Panc1 (cell line): ENCODE data around the gene KCNJ9. TPM values are rescaled to one million over a fixed set of nuclear protein-coding genes. Genes with fewer than 3 reads are reported as not detected.

Experiments used
- ATAC-seq: fragments of 200-7000 bp; cut with Tn5 transposase; 2 replicates; pipeline ENCODE4 v1.9.1; 2020; ENCODE audit warnings: mild to moderate bottlenecking, moderate library complexity
- BruUV-seq: library from RNA; stranded (reverse); fragments of 400-500 nt; replicated peaks from 2 replicates; lab custom pipeline; 2021; lab: Mats Ljungman, UMichigan
- CTCF ChIA-PET: fragments of 300-600 bp; sonication (Branson Sonifier 250); formaldehyde crosslinking; loops from one replicate; lab custom pipeline; 2022; ENCODE audit warnings: antibody characterized with exemption; lab: Charles Lee
- POLR2A ChIA-PET: fragments of 300-600 bp; sonication (Branson Sonifier 250); formaldehyde crosslinking; loops from one replicate; lab custom pipeline; 2022; ENCODE audit warnings: antibody characterized with exemption; lab: Charles Lee
- DNase-seq: peaks from one replicate; pipeline ENCODE4 v3.0.0-alpha.2; 2010; ENCODE audit warnings: low read depth, low spot score
- H3K27ac ChIP-seq: 2 replicates; pipeline ENCODE4 v1.5.1; 2011; ENCODE audit warnings: mild to moderate bottlenecking, low read length, inconsistent platforms
- H3K27me3 ChIP-seq: fragments of 200-500 bp; sonication (Bioruptor generic); 2 replicates; pipeline ENCODE4 v1.6.0; 2014; ENCODE audit warnings: low read length, inconsistent platforms; ENCODE audit not compliant: control insufficient read depth, insufficient read depth
- H3K36me3 ChIP-seq: fragments of 200-500 bp; sonication (Bioruptor generic); 2 replicates; pipeline ENCODE4 v1.5.1; 2014; ENCODE audit warnings: inconsistent platforms, mild to moderate bottlenecking, low read length, moderate library complexity; ENCODE audit not compliant: control insufficient read depth, insufficient read depth
- H3K4me1 ChIP-seq: 2 replicates; pipeline ENCODE4 v1.5.1; 2011; ENCODE audit warnings: inconsistent platforms, mild to moderate bottlenecking, low read length, moderate library complexity; ENCODE audit not compliant: control insufficient read depth, insufficient read depth
- H3K4me3 ChIP-seq, 2 experiments: 2 replicates each; pipeline ENCODE4 v1.5.1; 2011 to 2012; ENCODE audit warnings: low read depth in 2 of 2, low read length in 2 of 2, mild to moderate bottlenecking in 2 of 2, inconsistent platforms in 1 of 2, moderate library complexity in 1 of 2
- H3K9me3 ChIP-seq: fragments of 200-500 bp; sonication (Bioruptor generic); 2 replicates; pipeline ENCODE4 v1.5.1; 2014; ENCODE audit warnings: low read depth, mild to moderate bottlenecking, inconsistent platforms, low read length, moderate library complexity; ENCODE audit not compliant: control insufficient read depth, insufficient read depth
- CTCF ChIP-seq: fragments of 450-650 bp; IDR thresholded peaks from 2 replicates; pipeline ENCODE4 v1.5.1; 2017; ENCODE audit warnings: mild to moderate bottlenecking
- POLR2AphosphoS5 ChIP-seq: IDR thresholded peaks from 2 replicates; pipeline ENCODE4 v1.6.1; 2012; ENCODE audit warnings: mild to moderate bottlenecking, low read depth, low read length, moderate library complexity
- REST ChIP-seq, 2 experiments: IDR thresholded peaks; 2 replicates each; pipeline ENCODE4 v1.6.1; 2011 to 2012; ENCODE audit warnings: low read depth in 2 of 2, control low read depth in 1 of 2, low read length in 1 of 2, mild to moderate bottlenecking in 1 of 2, moderate library complexity in 1 of 2; ENCODE audit not compliant: insufficient read depth in 1 of 2
- SIN3A ChIP-seq: IDR thresholded peaks from 2 replicates; pipeline ENCODE4 v1.6.1; 2012; ENCODE audit warnings: low read depth, mild to moderate bottlenecking, low read length, moderate library complexity, borderline replicate concordance; ENCODE audit not compliant: insufficient read depth
- TCF7L2 ChIP-seq: IDR thresholded peaks from 2 replicates; pipeline ENCODE4 v1.6.1; 2011; ENCODE audit warnings: mild to moderate bottlenecking, low read depth, low read length, inconsistent platforms
- in situ Hi-C: cut with HindIII; loops from 2 replicates; pipeline ENCODE4 v1.10.0; 2016; ENCODE audit warnings: low sequenced_read_pairs, low pct_unique_long_range_greater_than_20kb
- intact Hi-C: fragments of 100-400 bp; cut with micrococcal nuclease; formaldehyde crosslinking; loops from one replicate; pipeline ENCODE4 v1.10.0; 2022; ENCODE audit not compliant: unreplicated experiment
- total RNA-seq: library from RNA; stranded (reverse); gene quantifications from one replicate; pipeline ENCODE4 v1.2.1, GENCODE V29; 2021; ENCODE audit not compliant: unreplicated experiment

KCNJ9 gene
- total RNA-seq, 1 experiment from 2014 or later: not detected

GRCh38 chr1:160113407-160113806 is 32.1 kb downstream of the KCNJ9 start:
- no peak overlapping the region for H3K4me3 ChIP-seq
- POLR2A ChIA-PET: no interaction called here
- intact Hi-C loops: no loop called here
- H3K9me3 ChIP-seq: no peaks in the 10 kb centered on the region
- no peaks in the 10 kb centered on the region; the same call in 1 of the 2 replicates for H3K4me1 ChIP-seq
- TF ChIP-seq POLR2AphosphoS5 (no peak), REST (IDR thresholded peaks at IDR 0.05; ENCODE audit: insufficient read depth in 1 of 2, low read depth in 2 of 2, low read length in 1 of 2) (no peak), CTCF (no peak), SIN3A (no peak), TCF7L2 (no peak)
- no peaks in the 10 kb centered on the region for H3K27me3 ChIP-seq
- no peaks in the 10 kb centered on the region for H3K36me3 ChIP-seq
- CTCF ChIA-PET: no interaction called here
- no peak overlapping the region for H3K27ac ChIP-seq
- no TSS peak for BruUV-seq
- in situ Hi-C loops: no loop called here
- DNase-seq (no peak), ATAC-seq (no peak)

GRCh38 chr1:160114085-160114484 is 32.7 kb downstream of the KCNJ9 start:
- no peaks in the 10 kb centered on the region for H3K36me3 ChIP-seq
- ChIA-PET POLR2A (no interaction called here), CTCF (interaction anchor here (0.6 kb wide), 1 partner anchor 203 kb away, joined by 6 read pairs; no protein-coding TSS in a partner anchor)
- in situ Hi-C loops: no loop called here
- no peaks in the 10 kb centered on the region for H3K9me3 ChIP-seq
- no peak overlapping the region for H3K4me3 ChIP-seq
- TF ChIP-seq REST (IDR thresholded peaks at IDR 0.05; ENCODE audit: insufficient read depth in 1 of 2, low read depth in 2 of 2, low read length in 1 of 2) (no peak), SIN3A (no peak)
- no peak overlapping the region for H3K27ac ChIP-seq
- intact Hi-C loops: no loop called here
- no peaks in the 10 kb centered on the region; the same call in 1 of the 2 replicates for H3K4me1 ChIP-seq
- ATAC-seq: no peak
- no TSS peak for BruUV-seq
- H3K27me3 ChIP-seq: no peaks in the 10 kb centered on the region
- DNase-seq: no peak
